ENCODE measurements around the gene GALE.
"Not testable (repeated sequence)": the region's sequence is repeated elsewhere in the genome, so short reads cannot be mapped to it uniquely, and the experiment has no call there.

The GALE gene

DNA sequence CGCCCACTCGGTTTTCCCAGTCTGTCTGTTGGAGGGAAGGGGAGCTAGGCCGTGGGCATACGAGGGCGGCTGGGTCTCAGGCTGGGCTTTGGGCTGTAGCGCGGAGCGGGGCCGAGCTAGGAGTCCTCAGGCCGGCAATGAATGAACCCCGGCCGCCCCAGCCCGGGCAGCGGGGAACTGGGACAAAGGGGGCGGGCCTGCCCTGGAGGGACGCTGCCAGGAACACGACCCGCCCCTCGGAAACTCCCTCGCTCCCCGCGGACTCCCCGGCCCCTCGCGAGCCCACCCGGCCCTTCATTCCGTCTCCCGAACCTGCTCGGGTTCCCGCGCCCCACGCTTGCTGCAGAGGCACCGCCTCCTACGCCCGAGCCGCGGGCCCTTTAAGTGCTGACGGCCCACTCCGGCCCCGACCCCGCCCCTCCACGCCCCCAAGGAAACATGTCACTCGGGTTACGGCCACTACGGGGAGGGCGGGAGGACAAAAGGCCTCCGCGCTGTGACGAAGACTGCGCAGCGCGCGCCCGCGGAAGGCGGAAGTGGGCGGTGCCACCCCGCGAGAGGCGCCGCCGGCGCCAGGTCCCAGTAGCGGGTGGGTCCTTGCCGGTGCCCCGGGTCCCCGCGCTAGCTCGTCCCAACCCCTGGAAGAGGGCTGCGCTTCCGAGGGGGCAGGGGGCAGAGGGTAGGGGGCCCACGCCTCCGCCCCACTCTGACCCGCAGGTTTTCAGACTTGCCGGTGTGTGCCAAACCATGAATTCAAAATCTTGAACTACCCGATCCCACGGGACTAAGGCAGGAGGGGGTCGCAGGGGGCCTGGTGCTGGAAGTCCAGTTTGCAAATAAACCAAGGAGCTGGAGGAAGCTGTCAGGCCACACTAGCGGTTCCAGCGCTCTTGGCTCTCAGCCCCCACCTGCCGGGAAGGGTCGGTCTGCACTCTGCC, at the start of gene GALE:
GALE (minus strand) TSS at position 355 of the 938 bp plus-strand sequence. CDS start 1,747 bp downstream, outside the sequence.
- DNase-seq, result peak; percentile 99

DNA sequence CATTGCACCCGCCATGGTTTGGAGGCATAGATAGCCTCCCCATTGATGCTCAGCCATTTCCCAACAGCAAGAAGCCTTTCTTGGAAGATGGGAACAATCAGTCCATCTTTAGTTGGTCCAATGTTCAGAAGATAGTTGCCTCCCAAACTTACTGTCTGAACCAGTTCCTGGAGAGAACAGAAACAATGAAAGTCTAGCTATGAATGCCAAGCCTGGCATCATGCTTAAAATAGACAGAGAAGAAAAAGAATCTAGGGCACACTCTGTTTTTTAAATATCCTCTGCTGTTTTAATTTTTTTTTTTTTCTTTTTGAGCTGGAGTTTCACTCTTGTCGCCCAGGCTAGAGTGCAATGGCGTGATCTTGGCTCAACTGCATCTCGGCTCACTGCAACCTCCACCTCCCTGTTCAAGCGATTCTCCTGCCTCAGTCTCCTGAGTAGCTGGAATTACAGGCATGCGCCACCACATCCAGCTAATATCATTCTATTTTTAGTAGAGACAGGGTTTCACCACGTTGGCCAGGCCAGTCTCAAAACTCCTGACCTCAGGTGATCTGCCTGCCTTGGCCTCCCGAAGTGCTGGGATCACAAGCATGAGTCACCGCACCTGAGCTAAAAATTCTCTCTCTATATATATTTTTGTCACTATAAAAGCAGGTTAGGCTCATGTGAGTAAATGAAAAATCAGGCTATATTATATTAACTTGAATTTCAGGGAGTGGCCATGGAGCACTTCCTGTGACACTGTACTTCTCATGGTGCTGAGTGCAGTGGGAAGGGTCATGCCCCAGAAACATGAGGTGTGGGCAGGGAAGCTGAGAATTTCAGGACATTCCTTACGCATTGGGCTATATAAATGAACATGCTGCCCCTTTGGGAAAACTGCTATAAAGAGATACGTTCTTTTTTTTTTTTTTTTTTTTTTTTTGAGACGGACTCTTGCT, 48.4 kb upstream of the GALE start:
- no peak for DNase-seq

DNA sequence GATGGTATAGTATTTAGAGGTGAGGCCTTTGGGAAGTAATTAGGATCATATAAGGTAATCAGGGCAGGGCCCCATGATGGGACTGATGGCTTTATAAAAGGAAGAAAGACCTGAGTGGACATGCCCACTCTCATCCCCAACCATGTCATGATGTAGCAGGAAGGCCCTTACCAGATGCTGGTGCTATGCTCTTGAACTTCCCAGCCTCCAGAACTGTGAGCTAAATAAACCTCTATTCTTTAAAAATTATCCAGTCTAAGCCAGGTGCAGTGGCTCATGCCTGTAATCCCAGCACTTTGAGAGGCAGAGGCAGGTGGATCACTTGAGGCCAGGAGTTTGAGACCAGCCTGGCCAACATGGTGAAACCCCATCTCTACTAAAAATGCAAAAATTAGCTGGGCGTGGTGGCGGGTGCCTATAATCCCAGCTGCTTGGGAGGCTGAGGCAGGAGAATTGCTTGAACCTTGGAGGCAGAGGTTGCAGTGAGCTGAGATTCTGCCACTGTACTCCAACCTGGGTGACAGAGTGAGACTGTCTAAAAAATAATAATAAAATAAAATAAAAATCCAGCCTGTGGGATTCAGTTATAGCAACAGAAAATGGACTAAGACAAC, 47.0 kb upstream of the GALE start:
- DNase-seq, result not testable (repeated sequence)

DNA sequence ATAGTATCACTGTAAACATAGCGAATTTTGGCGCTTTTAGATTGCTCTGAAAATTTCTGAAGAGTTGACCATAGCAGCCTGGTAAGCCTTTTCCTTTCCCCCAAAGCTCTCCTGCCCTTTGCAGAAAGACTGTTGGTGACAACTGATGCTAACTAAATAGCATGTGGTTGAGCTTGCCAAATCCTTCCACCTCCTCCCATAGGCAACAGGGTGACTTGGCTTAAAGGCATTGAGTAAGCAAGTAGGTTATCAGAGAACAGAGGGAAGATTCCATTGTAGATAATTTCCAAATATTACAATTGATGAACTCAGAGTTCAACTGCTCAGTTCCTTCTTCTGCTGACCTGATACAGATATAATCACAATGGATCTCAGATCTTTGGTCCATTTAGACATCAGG, 44.6 kb upstream of the GALE start:
- DNase-seq, result no peak

DNA sequence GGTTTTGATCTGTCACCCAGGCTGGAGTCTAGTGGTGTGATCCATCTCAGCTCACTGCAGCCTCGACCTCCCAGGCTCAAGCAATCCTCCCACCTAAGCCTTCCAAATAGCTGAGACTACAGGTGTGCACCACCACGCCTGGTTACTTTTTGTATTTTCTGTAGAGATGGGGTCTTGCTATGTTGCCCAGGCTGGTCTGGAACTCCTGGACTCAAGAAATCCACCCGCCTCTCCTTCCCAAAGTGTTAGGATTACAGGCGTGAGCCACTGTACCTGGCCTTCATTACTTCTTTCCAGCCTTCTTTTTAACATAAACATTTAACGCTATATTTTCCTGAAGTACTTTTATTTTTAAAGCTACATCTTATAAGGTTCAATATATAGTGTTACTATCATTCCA, 43.1 kb upstream of the GALE start:
- no peak for DNase-seq

DNA sequence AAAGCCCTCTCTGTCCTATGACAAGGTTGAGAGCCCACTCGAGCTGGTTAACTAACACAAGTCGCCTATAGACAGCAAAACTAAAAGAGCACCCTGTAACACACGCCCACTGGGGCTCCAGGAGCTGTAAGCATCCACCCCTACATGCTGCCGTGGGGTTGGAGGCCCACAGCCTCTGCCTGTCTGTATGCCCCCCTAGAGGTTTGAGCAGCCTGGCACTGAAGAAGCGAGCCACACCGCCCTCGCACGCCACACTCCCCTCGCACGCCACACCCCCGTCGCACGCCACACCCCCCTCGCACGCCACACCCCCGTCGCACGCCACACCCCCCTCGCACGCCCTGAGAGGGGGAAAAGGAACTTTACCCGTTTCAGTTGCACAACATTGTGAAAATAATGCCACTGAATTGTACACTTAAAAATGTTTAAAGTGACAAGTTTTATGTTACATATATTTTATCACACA, 37.9 kb upstream of the GALE start:
- DNase-seq, result peak; percentile 79

DNA sequence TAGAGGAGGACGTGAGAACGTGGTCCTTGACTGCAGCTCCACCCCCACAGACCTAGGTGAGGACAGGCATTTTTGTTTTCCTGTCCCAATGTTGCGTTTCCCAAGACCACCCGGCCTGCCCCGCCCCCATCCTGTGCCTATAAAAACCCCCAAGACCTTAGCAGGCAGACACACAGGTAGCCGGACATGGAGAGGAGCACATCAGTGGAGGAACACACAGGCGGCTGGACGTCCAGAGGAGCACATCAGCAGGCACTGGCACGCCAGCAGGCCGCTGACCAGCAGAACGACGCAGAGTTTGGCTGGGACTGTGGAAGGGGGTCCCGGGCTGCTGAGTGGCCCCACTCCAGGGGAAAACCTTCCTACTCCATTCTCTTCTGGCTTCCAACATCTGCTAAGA, 37.4 kb upstream of the GALE start:
- DNase-seq, result peak; percentile 13

DNA sequence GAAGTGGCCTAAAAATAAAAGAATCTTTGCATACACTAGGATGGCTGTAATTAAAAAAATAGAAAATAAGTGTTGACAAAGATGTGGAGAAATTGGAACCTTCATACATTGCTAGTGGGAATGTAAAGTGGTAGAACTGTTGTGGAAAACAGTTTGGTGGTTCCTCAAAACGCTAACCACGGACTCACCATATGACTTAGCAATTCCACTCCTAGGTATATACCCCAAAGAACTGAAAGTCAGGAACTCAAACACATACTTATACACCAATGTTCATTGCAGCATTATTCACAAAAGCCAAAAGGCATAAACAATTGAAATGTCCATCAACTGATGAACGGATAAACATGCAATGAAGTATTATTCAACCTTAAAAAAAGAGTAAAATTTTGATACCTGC, 35.5 kb upstream of the GALE start:
- no peak for DNase-seq

DNA sequence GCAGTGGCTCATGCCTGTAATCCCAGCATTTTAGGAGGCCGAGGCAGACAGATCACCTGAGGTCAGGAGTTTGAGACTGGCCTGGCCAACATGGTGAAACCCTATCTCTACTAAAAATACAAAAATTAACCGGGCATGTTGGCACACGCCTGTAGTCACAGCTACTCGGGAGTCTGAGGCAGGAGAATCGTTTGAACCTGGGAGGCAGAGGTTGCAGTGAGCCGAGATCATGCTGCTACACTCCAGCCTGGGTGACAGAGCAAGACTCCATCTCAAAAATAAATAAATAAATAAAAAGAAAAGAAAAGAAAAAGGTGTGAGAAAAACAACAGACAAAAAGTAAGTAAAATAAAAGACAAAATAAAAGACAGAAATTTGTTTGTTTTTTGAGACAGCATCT, 33.6 kb upstream of the GALE start:
- not testable (repeated sequence) for DNase-seq

DNA sequence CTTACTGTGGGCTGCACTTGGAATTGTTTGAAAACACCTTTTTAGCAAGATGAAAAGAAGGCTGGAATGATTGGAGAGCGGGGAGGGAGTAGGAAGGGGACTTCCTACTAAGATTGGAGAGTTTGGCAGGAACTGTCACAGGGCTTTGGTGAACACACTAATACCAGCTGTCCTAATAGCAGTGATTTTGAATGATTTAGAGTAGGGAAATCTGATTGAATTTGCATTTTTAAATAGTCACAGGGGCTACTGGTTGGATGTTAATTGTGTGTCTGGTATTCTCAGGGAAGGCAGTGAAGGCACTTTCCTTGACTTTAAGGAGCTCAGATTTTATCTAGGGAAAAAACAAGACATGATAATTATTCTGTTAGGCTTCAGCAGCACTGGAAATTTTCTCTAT, 27.2 kb upstream of the GALE start:
- no peak for DNase-seq

DNA sequence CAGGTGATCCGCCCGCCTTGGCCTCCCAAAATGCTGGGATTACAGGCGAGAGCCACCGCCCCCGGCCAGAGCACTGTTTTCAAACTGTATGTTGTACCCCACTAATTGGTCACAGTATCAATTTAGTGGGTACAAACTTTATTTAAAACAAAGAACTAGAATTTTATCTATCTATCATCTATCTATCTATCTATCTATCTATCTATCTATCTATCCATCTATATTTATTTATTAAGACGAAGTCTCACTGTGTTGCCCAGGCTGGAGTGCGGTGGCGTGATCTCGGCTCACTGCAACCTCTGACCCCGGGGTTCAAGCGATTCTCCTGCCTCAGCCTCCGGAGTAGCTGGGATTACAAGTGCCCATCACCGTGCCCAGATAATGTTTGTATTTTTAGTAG, 26.0 kb upstream of the GALE start:
- not testable (repeated sequence) for DNase-seq

DNA sequence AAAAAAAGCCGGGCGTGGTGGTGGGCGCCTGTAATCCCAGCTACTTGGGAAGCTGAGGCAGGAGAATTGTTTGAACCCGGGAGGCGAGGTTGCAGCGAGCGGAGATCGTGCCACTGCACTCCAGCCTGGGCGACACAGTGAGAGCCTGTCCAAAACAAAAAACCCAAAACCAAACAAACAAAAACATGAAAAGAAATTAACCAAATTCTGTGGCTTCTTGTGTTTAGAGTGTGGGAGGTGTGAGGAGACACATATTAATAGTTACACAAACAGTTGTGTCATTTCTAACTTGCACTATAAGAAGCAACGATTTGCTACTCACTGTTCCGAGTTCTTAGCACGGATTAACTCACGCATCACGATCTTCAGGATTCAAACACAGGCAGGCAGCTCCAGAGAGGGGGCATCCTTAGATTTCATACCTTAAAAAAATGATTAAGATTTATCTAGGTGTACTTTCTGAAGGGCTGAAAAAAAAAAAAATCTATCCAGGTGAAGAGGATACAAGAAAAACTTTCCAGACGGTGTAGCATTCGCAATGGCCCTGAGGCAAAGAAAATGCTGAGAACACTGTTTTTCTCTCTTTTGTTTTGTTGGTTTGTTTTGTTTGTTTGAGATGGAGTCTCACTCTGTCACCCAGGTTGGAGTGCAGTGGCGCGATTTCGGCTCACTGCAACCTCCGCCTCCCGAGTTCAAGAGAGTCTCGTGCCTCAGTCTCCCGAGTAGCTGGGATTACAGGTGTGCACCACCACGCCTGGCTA, 25.4 kb upstream of the GALE start:
- no peak for DNase-seq

DNA sequence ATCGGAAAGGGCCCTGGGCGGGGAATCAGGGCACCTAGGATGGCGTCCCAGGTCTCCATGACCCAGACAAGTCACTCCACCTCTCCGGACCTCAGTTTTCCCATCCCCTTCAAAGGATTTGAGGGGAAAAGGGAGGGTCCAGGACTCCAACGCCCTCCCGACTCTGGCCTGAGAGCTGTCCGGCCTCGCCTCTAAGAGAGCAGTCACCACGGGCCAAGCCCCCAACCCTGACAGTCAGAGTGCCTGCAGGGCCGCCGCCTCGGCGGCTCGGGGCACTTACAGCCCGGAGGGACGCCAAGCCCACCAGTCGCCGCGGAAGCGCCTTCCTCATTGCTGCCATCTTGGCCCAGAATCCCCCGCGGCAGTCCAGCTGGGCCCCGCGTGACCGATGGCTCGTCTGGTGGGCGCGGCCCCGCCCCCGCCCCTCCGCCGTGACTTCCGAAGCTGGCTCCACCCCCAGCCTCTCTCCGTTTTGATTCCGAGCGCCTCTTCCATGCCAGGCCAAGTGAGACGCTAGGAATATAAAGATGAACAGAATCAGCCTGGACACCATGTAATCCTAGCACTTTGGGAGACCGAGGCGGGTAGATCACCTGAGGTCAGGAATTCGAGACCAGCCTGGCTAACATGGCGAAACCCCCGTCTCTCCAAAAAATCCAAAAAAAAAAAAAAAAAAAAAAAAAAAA, 24.7 kb upstream of the GALE start, which contains the start of gene HMGCL:
HMGCL (minus strand) TSS at position 354 of the 686 bp plus-strand sequence; CDS start at position 340, 14 bp downstream.
- peak; percentile 94 for DNase-seq

DNA sequence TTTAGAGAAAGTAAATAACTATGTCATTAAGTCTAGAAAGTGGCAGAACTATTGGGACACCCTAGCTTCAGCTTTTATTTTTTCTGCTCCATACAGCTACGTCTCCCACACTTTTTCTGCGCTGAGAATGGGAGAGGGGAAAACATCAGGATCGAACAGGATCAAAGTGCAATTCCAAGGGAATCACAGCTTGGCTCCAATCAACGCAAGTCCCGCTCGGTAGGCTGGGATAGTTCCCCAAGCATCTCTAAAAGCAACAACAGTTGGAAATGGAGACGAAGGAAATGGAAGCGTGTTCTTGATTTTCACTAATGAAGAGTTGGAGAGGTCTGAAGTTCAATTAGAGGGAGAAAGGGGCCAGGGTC, 24.1 kb upstream of the GALE start:
- DNase-seq, result no peak

DNA sequence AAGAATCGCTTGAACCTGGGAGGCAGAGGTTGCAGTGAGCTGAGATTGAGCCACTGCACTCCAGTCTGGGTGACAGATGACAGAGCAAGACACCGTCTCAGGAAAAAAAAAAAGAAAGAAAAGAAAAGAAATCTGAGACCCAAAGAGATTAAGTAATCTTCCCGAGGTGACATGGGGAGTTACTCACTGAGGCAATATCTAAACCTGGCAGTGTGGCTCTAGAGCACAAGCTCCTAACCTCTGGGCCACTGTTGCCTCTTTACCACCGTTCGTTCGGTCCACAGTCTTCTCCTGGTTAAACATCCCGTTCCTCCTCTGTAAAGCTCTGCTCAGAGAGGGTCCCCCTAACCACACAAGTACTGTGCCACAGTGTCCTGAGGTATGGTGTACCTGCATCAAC, 23.2 kb upstream of the GALE start:
- no peak for DNase-seq

DNA sequence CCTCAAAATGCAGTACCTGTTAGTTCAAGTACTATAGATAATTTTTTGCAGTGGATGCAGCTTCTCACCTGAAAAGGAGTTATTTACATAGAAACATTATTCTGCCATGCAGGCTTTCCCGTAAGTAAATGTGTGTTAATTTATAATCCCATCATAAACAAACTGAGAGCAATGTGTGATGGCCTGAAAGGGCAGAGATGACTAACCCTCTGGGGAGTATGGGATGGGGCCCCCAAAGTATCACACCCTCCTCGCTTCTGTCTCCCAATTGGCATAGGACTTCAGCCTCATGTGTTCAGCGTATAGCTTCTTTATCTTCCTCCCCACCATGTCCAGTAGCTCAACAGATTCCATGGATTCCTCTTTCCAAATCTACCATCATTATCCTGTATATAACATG, 17.1 kb upstream of the GALE start:
- DNase-seq, result no peak

DNA sequence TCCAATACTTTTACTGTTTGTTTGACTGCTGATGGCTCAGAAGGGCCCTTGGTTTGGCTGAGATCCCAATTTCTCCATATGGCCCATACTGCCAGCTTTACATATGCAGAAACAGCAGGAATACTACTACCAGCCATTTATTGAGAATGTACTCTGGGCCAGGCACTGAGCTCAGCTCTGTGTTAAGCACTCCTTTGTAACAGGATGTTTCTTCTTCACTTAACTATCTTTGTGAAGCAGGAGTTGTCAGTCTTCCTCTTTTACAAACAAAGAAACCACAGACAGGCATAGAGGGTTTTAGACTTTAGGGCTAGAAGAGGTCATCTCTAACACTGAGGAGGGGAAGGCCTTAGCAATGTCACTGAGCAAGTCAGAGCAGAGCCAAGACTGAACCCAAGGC, 16.4 kb upstream of the GALE start:
- DNase-seq, result no peak

DNA sequence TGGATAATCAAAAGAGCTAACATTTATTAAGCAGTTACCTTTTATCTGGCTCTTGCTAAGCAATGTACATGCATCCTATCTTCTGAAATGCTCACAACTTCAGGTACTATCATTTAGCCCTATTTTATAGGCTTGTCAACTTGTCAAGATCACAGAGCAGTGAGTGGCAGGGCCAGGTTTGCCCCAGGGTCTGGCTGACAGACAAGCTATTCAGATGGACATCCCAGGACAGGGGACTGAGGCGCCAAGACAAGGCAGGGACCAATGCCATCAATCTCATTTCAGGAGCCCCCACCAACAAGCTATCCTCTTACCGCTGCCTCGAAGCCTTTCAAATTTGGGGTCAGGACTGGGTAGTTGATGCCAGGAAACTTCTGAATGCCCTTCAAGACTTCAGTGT, 15.8 kb upstream of the GALE start:
- DNase-seq, result no peak

DNA sequence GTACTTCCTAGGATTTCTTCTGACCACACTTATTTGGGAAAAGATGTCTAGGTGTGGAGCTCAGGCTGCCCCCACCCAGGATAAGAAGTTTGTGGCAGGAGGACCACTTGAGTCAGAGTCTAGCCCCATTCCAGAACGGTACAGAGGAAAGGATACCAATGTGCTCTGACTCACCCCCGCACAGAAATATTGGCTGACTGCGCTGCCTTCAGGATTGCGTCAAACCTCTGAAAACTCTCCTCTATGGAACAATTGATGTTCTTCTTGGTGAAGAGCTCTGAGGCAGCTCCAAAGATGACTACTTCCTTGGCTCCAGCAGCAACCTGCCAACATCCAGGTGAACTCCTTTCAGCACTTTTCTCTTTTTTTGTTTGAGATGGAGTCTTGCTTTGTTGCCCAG, 13.5 kb upstream of the GALE start:
- DNase-seq, result no peak

DNA sequence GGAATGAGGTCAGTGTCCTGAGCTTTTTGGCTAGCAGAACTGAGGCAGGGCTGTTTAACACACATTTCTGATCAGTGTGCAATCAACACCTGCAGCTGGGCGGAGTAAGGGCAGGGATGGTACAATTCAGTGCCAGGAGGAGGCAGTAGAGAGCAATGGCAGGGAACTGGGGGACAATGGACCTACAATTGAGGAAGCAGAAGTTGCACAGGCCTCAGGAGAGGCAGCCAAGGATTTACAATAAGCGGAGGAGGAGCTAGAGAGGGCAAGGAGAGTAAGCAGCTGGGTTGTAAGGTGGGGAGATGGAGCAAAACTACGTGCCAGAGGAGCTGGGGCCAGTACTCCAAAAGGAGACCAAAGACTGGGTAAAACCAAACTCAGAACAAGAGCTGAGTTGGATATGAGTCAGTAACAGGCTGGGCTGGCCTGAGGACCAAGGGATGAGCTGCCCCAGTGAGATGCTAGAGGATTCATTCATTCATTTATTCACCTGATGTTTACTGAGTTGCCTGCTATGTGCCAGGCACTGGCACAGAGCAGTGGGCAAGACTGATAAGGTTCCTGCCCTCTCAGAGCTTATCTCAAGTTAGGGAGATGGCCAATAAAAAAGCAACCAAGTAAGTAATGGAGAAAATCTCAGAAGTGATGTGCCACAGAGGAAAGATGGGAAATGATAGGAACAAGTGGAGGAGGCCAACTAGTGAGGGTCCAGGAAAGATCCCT, 10.4 kb upstream of the GALE start:
- DNase-seq, result peak; percentile 66

DNA sequence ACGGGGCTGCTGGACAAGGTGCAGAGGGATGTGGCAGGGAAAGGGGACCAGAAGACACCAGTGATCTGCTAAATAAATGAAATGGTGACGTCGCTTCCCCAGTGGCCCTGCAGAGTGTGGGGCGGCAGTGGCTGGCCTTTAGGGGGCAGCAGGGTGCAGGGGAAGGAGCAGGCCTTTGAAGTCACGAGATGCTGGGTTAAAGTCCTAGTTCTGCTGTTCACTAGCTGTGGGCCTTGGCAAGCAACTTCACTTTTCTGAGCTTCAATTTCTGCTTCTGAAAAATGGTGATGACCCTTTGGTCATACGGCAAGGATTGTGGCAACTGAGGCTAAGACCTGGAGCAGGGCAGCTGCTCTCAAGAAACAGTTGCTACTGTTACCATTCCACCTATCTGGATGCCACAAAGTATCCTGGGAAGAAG, 9.2 kb upstream of the GALE start:
- DNase-seq, result peak; percentile 88

Data from stimulated activated CD4-positive, alpha-beta T cell treated with anti-CD3 and anti-CD28 coated beads, Interleukin-15, amount 100 ng/mL, for 24 hours (primary cell).